ENCODE measurements around the gene MMP3.

DNA sequence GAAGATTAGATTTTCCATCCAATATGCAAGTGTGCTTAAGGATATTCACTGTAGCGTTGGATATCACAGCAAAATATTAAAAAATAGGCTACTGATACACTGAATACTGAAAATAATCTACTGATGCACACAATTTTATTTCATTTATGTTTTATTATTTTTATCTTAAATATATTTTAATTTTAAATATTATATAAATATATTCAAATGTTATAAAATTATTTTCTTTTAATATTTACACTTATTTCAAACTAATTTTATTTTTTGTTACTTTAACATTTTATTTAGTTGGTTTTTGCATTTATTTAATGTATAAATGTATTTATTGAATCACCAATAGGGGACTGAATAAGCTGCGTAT is 12.3 kb downstream of the MMP3 start:
- no peak for TF ChIP-seq POLR2A (IDR thresholded peaks at IDR 0.05; ENCODE audit: low read length)
- TF ChIP-seq GATA1 (IDR thresholded peaks at IDR 0.05; ENCODE audit: low read depth, low read length) = no peak
